ENCODE data around the gene KCNQ5.

DNA sequence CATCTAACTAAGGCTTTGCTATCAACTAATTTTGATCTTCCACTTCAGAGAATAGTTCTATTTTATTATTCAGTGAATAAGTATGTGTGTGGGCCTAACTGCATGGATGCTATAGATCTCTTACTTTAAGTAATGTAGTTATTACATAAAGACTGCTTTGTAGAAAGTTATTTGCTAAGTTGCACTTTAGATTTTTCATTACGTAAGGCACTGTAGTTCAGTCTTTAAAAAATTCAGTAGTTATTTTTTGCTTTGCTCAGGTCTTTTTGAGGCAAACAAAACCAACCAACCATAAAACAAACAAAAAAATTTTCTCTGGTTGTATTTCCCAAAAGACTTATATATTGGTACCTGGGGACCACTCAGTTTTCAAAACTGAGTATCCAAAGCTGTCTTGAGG is 53.0 kb downstream of the KCNQ5 start:
- TF ChIP-seq, protein P1, sequence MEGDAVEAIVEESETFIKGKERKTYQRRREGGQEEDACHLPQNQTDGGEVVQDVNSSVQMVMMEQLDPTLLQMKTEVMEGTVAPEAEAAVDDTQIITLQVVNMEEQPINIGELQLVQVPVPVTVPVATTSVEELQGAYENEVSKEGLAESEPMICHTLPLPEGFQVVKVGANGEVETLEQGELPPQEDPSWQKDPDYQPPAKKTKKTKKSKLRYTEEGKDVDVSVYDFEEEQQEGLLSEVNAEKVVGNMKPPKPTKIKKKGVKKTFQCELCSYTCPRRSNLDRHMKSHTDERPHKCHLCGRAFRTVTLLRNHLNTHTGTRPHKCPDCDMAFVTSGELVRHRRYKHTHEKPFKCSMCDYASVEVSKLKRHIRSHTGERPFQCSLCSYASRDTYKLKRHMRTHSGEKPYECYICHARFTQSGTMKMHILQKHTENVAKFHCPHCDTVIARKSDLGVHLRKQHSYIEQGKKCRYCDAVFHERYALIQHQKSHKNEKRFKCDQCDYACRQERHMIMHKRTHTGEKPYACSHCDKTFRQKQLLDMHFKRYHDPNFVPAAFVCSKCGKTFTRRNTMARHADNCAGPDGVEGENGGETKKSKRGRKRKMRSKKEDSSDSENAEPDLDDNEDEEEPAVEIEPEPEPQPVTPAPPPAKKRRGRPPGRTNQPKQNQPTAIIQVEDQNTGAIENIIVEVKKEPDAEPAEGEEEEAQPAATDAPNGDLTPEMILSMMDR (IDR thresholded peaks at IDR 0.05; ENCODE audit: low read length): no peak
- no peak for TF ChIP-seq EZH2 (IDR thresholded peaks at IDR 0.05; ENCODE audit: borderline replicate concordance, low read length)
